Thyroid gland (tissue), 4 donors: Measurements from ENCODE around the gene FHOD3.
A peak's percentile ranks its signal among the peaks of the same experiment; 100 is the strongest.

Experiments used
- POLR2A ChIP-seq, 2 donors: fragments of 450-650 bp; IDR thresholded peaks; one replicate each; pipeline ENCODE4 v1.6.1; 2017; ENCODE audit warnings: antibody characterized with exemption in 2 of 2, mild to moderate bottlenecking in 2 of 2, moderate library complexity in 1 of 2
- TF ChIP-seq, protein P1 (sequence below), 6 experiments: fragments of 200-600 bp in 3 of 6; fragments of 450-650 bp in 3 of 6; sonication (generic) in 3 of 6; IDR thresholded peaks; one replicate each; pipeline ENCODE4 v1.5.1; 2016 to 2019; ENCODE audit warnings: antibody characterized with exemption in 6 of 6, mild to moderate bottlenecking in 2 of 6, inconsistent platforms in 1 of 6, moderate library complexity in 1 of 6

DNA sequence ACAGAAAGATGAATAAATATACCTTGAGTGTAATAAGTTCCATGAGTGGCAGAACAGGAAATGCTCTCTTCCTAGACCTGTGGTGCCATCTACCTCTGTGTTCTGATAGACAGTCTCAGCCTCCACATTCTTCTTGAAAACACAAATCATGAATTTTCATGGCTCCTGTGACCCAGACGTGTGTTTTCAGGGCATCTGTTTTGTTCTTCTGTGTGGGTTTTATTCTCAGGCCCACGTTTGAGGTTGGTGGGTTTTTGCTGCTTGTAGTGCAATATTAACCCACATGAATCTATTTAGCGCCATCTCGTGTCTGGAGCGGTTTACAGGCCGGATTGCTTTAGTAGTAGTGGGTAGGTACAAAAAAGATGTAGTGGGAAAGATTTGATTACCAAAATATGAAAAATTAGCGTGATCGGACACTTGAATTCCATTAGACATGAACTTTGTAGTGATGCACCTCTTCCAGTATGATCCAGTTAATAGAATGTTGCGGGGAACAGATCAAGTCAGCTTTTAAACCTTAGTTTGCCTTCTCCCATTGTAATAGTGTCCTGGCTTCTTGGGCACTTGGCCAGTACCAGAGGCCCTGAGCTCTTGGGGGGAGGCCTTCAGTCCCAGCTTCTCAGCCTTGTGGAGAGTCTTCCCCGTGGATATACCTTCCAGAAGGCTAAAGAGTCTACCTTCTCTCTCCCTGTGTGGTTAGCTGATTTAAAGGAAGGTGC, 274.8 kb downstream of the FHOD3 start:
- TF ChIP-seq, protein P1, sequence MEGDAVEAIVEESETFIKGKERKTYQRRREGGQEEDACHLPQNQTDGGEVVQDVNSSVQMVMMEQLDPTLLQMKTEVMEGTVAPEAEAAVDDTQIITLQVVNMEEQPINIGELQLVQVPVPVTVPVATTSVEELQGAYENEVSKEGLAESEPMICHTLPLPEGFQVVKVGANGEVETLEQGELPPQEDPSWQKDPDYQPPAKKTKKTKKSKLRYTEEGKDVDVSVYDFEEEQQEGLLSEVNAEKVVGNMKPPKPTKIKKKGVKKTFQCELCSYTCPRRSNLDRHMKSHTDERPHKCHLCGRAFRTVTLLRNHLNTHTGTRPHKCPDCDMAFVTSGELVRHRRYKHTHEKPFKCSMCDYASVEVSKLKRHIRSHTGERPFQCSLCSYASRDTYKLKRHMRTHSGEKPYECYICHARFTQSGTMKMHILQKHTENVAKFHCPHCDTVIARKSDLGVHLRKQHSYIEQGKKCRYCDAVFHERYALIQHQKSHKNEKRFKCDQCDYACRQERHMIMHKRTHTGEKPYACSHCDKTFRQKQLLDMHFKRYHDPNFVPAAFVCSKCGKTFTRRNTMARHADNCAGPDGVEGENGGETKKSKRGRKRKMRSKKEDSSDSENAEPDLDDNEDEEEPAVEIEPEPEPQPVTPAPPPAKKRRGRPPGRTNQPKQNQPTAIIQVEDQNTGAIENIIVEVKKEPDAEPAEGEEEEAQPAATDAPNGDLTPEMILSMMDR (IDR thresholded peaks at IDR 0.05): peak in 5 of 6 experiments; percentile 13 to 81 (median 64)
- no peak for TF ChIP-seq POLR2A (IDR thresholded peaks at IDR 0.05)
